ENCODE results near the gene JAKMIP2. TPM values are rescaled to one million over a fixed set of nuclear protein-coding genes. Genes with fewer than 3 reads are reported as not detected.

JAKMIP2 gene
- total RNA-seq, 4 donors from 2014 or later, result 0.45 TPM; not detected in 3

- peaks cover 4% of the 10 kb centered on the region for H3K27me3 ChIP-seq
- no peak overlapping the region for H3K27ac ChIP-seq
- TF ChIP-seq POLR2AphosphoS5 (IDR thresholded peaks at IDR 0.05) (no peak), POLR2A (IDR thresholded peaks at IDR 0.05) (no peak), CTCF (IDR thresholded peaks at IDR 0.05) (no peak), EP300 (IDR thresholded peaks at IDR 0.05) (no peak)
- no peaks in the 10 kb centered on the region for H3K36me3 ChIP-seq
- 70% methylated on average over 1 of the region's 1 CpG for WGBS
- no peak for DNase-seq (ENCODE audit: low spot score in 2 of 2)
- no peaks in the 10 kb centered on the region for H3K4me1 ChIP-seq
- no peak overlapping the region for H3K4me3 ChIP-seq
- no peaks in the 10 kb centered on the region for H3K9me3 ChIP-seq
These were observed 18.9 kb upstream of the JAKMIP2 start for GRCh38 chr5:147801461-147801860.

DNA sequence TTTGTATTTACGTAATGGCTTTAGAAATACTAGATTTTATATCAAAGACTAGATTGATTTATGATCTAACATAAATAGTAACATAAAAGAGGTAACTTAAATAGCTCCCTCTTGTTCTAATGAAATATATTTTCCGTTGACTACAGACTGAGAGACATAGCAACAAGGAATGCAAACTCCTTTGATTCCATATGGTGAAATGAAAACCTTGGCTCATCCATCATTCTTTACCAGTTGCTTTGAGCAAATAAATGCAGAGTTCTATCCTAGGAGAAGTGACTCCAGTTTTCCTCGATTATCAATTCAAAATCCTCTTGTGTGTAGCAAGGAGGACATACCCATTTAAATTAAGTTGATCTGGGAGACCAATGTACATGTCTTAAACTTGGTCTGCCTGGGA lies 18.0 kb upstream of the JAKMIP2 start:
- no peak overlapping the region for H3K27ac ChIP-seq
- H3K36me3 ChIP-seq, result no peaks in the 10 kb centered on the region
- no peaks in the 10 kb centered on the region for H3K4me1 ChIP-seq
- no peaks in the 10 kb centered on the region for H3K9me3 ChIP-seq
- 35% methylated on average over 3 of the region's 3 CpGs for WGBS
- peaks cover 4% of the 10 kb centered on the region for H3K27me3 ChIP-seq
- DNase-seq (ENCODE audit: low spot score in 2 of 2), result no peak
- H3K4me3 ChIP-seq, result no peak overlapping the region
- TF ChIP-seq CTCF (IDR thresholded peaks at IDR 0.05) (no peak), POLR2AphosphoS5 (IDR thresholded peaks at IDR 0.05) (no peak), EP300 (IDR thresholded peaks at IDR 0.05) (no peak)

GRCh38 chr5:147796556-147797308 lies 14.2 kb upstream of the JAKMIP2 start:
- Histone ChIP-seq H3K9me3 (no peaks in the 10 kb centered on the region), H3K27ac (no peak overlapping the region), H3K4me3 (no peak overlapping the region), H3K4me1 (no peaks in the 10 kb centered on the region), H3K27me3 (peaks cover 4% of the 10 kb centered on the region), H3K36me3 (no peaks in the 10 kb centered on the region)
- no peak for DNase-seq (ENCODE audit: low spot score in 2 of 2)
- TF ChIP-seq EP300 (IDR thresholded peaks at IDR 0.05) (no peak), CTCF (IDR thresholded peaks at IDR 0.05) (no peak), POLR2A (IDR thresholded peaks at IDR 0.05) (no peak), POLR2AphosphoS5 (IDR thresholded peaks at IDR 0.05) (no peak)
- 80% methylated on average over 6 of the region's 6 CpGs for WGBS

DNA sequence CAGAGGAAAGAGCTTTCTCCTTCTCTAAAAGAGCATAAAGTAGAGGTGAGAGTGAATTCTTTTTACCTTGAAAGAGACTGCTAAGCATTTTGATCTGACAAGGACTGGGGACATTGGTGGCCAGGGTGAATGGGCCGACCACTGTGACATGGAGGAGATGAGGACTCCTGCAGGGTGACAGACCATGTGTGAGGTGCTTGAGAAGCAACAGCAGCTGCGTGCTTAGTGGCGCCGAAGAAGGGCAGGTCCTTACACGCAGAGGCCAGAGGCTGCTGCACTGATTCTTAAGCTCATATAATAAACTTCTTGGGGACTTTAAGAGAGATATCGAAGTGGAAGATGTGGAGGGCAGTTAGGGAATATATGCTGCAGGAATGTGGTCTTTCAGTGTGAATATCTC lies 8.7 kb upstream of the JAKMIP2 start:
- DNase-seq (ENCODE audit: low spot score in 2 of 2), result no peak
- 64% methylated on average over 6 of the region's 6 CpGs for WGBS
- TF ChIP-seq POLR2A (IDR thresholded peaks at IDR 0.05) (no peak), EP300 (IDR thresholded peaks at IDR 0.05) (no peak), CTCF (IDR thresholded peaks at IDR 0.05) (no peak), POLR2AphosphoS5 (IDR thresholded peaks at IDR 0.05) (no peak)
- Histone ChIP-seq H3K9me3 (no peaks in the 10 kb centered on the region), H3K4me3 (no peak overlapping the region), H3K27me3 (no peaks in the 10 kb centered on the region), H3K36me3 (no peaks in the 10 kb centered on the region), H3K4me1 (no peaks in the 10 kb centered on the region), H3K27ac (no peak overlapping the region)

- H3K36me3 ChIP-seq, result no peaks in the 10 kb centered on the region
- TF ChIP-seq CTCF (IDR thresholded peaks at IDR 0.05) (no peak), EP300 (IDR thresholded peaks at IDR 0.05) (no peak), POLR2AphosphoS5 (IDR thresholded peaks at IDR 0.05) (no peak), POLR2A (IDR thresholded peaks at IDR 0.05) (no peak)
- no peak for DNase-seq (ENCODE audit: low spot score in 2 of 2)
- no peaks in the 10 kb centered on the region for H3K27me3 ChIP-seq
- WGBS, result 82% methylated on average over 2 of the region's 2 CpGs
- H3K4me1 ChIP-seq, result no peaks in the 10 kb centered on the region
- no peak overlapping the region for H3K27ac ChIP-seq
- H3K9me3 ChIP-seq, result no peaks in the 10 kb centered on the region
- H3K4me3 ChIP-seq, result no peak overlapping the region
These were observed 7.3 kb upstream of the JAKMIP2 start for GRCh38 chr5:147789820-147790219.
